Right forelimb (tissue), 1 donor: ENCODE data around the gene TMEM106C.

ENCODE experiments used
- DNase-seq: peaks from one replicate; pipeline ENCODE4 v3.0.0-alpha.2; 2018

The TMEM106C gene, protein sequence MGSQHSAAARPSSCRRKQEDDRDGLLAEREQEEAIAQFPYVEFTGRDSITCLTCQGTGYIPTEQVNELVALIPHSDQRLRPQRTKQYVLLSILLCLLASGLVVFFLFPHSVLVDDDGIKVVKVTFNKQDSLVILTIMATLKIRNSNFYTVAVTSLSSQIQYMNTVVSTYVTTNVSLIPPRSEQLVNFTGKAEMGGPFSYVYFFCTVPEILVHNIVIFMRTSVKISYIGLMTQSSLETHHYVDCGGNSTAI

DNA sequence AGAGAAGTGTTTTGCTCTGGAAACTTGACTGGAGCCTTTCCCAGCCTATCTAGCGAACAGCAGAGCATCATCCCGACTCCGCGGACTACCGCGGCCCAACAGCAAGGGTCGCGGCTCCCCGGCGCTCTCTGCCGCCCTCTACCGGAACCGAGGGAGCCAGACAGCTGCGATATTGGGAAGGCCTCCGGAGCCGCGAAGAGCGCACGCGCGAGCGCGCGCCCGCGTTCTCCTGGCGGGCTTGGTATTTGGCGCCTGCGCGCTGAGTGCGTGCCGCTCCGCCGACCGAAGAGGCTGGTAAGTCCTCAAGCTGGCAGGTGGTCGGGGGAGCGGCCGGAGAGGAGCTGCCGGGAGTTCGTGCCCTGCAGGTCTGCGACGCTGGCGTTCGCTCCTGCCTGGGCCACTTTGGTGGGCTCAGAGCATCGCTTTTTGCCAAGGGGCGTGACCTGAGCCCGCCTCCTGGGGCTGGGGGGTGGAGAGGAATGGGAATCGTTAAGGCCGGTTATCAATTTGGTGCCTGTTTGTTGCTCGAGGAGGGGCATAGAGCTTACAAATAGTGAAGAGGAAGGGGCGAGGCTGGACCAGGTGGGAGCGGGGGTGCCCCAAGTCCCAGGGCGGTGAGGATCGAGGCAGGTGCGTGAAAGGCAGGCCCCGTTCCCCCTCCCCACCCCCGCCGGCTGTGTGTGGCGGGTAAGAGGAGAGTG is at the start of gene TMEM106C:
TMEM106C (plus strand) TSS at position 257 of the 701 bp plus-strand sequence. CDS start 641 bp downstream, outside the sequence.
- DNase-seq: peak; percentile 97

DNA sequence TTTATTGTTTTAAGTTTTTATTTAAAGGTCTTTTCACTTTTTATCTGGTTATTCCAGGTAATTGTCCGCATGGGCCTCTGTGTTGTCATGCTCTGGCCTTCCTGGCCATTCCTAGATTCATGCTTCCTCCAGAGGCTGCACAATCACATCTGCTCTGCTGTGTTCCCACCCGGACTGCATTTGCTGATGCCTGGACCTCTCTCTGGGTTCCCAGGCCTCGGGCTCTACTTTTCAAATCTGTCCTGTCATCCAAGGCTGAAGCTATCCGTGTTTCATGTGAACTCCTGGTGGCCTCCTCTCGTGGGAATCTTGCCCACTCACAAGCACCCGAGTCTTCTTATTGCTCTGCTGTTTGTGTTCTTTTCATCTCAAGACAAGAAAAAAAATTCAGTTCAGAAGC is 42.5 kb upstream of the TMEM106C start:
- no peak for DNase-seq

DNA sequence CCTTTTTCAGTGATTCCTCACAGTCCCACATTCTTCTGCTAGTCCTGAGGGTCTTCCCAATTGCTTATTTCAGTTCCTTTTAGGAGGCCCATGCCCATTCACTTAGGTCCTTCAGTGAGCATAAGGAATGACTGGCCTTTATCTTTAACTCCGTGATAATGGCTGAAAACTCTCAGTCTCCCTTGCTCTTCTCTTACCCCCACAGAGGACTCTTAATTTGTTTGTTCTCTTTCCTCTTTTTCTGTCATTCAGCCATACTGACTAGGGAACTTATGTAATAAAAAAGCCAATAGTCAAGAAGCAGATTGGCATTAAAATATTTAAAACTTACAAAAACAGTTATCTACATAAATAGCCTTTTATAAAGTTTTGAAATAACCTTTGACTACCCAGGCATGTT is 41.5 kb upstream of the TMEM106C start:
- no peak for DNase-seq

DNA sequence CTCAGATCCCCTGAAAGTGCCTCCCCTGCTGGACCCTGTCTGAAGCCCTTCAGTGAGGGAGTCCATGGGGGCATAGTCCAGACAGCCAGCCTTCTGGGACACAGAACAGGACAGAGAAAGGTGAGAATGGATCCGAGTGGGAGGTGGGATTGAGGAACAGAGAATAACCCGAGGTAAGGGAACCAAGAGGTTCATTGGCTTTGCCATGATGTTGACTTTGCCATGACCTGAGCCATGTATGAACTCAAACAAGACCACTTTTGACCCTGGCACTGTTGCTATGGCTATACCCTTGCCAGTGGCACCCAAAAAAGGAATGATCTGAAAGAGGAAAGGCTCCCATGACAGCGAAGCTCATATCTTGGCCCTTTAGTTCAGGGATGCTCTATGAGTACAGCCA is 36.0 kb upstream of the TMEM106C start:
- DNase-seq: no peak

DNA sequence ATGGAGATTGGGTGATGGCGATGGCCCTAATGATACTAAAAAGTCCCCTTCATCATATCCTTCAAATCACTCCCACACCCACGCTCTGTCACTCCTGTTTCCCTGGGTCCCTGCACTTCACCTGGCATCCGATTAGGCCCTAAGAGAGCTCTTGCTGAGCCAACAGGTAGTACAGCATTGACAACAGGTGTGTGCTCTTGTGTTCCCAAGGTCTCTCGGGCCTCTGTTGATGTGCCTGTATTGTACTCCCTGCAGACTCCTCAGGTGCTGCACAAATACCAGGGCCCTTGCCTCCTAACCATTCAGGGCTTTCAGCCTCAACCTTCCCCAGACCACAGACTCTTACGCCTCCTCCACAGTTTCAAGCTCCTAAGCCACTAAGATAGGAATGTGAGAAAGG is 32.8 kb upstream of the TMEM106C start:
- DNase-seq: no peak

DNA sequence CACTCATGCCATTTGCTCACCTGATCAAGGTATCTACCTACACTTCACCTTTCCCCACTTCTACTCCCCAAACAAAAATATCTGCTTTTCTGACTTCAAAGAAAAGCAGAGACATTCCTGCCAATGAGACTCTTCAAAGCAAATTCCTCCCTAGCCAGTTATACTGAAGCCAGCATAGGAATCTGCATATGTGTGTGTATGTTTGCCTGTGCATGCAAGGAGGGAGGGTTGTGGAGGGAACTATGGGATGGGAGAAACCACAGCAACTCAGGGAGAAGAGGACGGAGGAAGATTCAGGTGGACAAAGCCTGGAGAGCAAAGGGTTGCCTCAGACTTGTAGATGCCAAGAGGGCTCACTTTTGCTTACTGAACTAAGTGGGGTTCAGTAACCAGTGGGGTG is 32.2 kb upstream of the TMEM106C start:
- DNase-seq: no peak

DNA sequence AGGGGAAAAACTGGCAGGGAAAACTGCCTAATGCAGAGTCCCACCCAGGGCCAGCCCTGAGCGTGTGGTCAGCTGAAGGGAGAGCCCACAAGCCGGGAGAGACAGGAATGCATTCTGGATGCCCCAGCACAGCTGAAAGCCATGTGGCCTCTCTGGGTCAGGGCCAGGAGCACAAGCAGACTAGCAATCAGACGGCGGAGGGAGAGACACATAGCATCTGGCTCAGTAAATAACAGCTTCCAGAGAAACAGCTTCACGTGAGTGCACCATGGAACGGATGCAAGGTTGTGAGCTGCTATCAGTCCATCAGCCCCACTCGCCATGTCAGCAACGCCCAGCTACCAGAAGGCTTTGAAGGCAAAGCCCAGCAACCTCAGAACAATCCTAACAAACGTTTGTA is 28.2 kb upstream of the TMEM106C start:
- peak; percentile 79 for DNase-seq

DNA sequence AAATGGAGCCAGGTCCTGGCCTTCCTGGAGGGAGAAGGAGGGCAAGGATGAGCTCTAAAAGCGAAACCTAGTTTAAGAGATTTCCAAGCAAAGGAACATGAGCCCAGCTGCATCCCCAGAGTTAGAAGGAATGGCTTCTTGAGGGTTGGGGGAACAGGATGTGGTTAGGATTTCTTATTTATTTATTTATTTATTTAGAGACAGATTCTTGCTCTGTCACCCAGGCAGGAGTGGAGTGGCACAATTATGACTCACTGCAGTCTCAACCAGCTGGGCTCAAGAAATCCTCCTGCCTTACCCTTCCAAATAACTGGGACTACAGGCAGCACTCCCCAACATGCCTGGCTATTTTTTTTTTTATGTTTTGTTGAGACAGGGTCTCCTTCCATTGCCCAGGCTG is 25.3 kb upstream of the TMEM106C start:
- no peak for DNase-seq

DNA sequence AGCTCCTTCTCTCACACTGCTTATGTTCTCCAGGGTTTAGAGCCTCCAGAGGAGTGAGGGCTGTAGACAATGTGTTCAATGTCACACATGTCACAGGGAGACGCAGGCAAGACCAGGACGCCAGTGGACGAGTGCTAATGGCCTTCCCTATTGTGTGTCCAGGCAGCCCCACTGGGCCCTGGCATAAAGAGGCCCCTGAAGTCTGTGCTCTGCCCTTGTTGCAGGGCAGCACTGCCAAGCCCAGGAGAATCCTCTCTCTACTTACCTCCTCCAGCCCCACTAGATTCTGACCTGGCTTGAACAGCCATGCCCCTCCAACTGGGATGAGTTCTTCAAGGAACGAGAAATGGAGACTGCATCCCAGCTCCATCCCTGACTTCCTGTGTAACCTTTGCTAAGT is 24.8 kb upstream of the TMEM106C start:
- no peak for DNase-seq

DNA sequence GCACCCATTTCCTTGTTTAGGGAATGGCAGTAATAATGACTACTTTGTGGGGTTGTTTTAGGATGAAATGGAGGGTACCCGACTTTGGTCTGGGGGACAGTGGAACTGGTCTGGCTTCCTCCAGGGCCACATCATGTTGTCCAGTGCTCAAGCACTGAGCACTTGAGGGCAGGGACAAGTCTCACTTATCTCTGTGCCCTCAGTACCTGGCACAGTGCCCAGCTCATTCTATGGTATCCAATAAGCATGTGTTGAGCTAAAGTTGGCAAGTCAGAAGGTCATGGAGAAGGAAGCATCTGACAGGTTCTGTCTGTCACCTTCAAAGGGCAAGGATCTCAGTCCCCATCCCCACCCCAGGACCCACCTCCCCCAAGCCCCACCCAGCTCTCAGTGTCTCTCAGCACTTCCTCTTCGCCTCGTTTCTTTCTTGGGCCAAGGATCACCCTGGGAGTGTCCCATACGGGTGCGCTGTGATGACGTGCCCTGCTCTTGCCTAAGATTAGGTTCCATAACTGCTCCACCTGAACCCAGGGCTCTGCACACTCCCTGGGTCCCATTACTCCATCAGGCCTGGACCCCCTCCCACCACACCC is 24.3 kb upstream of the TMEM106C start:
- DNase-seq: no peak

DNA sequence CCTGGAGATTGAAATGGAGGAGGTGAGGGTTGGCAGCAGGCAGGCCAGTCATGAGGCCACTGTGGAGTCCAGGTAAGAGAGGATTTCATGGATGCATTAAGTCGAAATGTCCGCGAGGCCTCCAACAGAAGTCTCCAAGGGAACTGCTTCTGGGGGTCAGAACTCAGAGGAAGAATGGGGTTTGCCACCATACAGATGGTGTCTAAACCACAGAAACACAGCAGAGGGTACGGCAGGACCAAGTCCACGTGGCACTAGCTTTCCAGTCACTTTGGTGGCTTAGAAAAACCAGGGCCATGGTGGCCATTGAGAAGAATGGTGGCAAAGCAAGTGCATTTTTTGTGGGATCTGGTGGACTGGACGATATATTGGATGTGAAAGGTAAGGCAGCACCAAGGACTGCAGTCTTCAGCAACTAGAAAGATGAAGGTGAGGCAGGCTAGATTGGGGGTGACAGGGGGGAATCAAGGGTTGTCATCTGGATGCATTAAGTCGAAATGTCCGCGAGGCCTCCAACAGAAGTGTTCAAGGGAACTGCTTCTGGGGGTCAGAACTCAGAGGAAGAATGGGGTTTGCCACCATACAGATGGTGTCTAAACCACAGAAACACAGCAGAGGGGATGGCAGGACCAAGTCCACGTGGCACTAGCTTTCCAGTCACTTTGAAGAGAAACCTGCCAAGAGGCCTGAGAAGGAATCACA is 22.5 kb upstream of the TMEM106C start:
- no peak for DNase-seq

DNA sequence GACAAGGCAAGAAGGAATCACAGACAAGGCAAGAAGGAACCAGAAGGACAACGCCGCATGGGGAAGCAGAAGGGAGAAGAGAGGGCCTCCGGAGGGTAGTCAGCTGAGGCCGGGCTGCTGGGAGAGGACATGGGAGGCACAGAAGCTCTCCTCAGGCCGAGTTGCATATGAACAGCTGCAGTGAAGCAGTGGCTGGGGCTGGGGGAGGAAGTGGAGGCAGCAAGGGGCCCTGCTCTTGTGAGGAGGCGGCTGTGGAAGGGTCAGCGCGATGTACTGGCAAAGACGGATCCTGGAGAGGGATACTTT is 22.0 kb upstream of the TMEM106C start:
- DNase-seq: no peak

DNA sequence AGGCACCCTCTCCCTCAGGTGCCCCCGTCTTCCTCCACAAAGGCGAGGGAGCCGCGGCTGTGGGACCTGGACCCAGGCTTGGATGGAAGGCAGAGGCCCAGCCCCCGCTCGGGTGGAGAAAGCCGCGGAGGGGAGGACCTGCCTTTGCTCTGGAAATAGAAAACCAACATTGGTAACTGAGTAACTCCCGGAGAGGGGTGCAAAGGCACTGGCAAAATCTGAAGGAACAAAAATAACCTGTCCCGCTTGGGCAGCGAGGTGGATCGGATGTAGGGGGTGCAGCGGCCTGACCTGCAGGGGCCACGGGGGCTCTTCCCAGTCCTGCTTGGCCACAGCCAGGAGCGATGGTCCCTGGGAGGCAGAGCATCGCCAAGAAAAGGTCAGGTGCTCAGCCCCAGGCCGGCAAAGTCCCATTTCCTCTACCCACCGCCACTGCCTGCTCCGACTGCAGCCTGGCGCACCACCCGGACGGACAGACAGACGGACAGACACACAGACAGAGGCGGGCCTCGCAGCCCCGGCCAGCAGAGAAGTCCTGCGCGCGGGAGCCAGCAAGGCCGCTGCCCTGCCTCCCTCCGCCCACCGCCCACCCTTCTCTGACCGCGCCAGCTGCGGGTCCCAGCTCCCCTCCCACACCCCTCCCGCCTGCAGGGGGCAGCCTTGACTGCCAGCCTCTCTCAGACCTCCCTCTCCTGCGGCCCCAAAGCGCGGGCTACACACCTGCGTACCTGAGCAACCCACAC is 21.4 kb upstream of the TMEM106C start:
- no peak for DNase-seq

DNA sequence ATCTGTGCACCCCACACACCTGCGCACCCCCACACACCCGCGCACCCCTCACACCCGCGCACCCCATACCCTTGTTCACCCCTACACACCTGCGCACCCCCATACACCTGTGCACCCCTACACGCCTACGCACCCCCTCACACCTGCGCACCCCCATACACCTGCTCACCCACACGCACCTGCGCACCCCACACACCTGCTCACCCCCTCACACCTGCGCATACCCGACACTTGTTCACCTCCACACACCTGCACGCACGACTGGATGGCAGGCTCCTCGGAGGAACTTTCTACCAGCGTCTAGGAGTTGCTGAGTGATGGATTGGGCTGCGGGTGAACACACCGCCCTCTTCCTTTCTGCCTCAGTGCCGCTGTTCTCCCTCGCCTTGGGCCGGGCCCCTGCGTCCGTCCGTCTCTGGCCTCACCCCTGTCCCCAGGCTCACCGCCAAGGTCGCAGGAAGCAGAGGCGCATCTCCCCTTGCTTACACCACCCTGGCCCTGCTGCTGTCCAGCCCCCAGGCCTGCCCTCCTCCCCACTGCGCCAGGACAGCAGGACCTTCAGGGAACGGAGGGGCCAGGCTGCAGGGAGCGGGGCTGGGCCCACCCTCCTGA is 20.7 kb upstream of the TMEM106C start:
- DNase-seq: no peak

DNA sequence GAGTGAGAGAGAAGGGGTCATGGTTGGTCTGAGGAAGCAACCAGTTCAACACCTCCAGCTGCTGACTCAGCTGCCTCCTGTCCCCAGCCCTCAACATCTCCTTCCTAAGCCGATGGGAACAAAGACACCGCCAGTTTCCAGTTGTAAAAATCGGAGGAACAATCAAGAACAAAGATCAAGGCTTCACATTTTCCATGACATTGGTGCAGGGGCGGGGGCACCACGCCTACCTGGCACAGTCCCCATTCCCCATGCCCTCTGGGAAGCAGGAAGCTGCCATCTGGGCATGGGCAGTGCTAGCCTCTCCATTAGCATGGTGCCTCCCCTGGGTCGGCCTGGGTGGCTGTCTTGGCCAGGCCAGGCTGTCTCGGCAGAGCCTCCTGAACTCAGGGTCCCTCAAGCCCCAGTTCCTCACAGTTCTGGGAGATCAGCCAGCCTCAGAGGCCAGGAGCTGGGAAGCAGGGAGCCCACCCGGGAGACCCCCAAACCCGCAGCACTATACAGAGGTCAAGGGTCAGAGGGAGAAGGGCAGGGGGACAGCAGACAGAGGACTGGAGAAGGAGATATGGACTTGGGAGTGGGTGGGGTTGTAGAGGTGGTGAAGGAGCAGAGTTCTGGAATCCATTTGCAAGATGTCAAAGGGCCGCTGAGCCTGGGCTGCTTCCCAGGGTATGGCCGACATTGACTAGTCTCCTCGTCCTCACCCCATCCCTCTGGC is 19.6 kb upstream of the TMEM106C start:
- no peak for DNase-seq

DNA sequence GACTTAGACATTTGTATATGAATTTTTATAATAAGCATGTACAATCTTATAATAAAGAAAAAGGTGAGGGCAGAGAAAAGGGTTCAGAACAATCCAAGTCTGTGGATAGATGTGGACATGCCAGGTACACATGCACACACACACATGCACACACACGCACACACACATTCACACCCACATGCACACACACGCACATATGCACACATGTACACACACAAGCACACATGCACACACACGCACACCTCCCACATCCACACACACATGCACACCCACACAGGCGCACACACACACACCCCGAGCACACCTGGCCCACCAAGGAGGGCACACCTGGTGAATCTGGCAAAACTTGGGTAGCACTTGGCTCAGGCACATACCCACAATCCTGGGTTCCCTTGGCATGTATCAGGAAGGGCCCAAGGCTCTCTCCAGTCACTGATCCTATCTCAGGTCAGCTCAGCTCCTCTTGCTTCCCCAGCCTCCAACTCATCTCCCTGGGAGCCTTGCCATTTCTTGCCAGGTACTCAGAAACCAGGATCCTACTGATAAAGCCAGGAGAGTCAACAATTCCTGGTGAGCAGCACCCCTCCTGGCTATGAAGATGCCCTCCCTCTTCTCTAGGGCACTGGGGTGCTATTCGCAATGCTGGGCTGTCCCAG is 18.6 kb upstream of the TMEM106C start:
- DNase-seq: no peak

DNA sequence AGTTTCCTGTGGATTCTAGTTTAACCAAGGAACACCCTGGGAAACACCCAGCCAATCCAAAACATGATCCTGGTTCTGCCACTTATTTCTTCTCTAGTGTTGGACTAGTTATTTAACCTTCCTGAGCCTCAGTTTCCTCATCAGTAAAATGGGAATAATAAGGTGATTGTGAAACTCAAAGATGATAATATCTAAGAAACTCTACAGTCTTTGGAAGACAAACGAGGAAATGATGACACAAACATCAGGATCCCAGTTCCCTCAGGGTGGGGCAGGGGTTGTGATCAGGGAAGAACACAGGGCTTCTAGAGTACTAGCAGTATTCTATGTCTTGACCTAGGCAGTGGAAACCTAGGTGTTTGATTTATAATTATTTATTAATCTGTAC is 18.1 kb upstream of the TMEM106C start:
- DNase-seq: no peak

DNA sequence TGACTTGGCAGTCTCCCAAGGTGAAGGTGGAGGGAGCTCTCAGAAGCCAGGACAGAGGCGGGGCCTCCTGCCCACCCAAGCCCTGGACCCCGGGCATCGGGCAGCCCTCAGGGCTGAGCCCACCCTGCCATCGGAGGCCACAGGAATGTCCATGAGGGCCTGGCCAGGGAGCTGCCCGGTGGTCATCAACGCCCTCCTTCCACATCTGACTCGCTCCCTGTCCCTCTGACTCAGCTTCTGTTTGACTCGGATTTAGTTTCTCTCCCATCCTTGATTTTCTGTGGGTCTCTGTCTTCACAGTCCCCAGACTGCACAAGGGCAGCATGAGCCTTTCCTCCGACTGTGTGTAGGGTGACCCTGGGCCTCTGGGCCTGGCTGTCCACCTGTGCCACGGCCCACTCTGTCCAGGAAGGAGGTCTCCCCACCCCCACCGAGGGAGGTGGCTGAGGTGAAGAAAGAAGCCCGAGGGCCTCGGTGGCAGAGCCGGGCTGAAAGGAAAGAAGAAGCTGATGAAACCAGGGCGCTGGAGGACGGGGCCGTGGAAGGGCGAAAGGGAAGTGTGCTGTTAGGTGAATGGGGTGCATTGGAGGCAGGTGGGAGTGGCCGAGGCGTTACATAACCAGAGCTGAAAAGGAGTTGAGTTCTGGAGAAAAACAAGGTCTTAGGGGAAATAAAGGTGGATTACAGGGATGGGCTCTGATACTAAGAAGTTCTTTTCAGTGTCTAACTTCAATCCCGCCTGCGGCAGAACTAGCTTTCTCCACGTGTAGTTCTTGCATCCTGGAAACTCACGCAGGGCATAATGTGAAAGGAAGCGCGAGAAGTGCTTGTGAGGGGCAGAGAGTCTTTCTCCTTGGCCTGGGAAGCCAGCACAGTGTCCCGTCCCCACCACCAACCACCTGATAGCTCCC is 16.7 kb upstream of the TMEM106C start:
- DNase-seq: no peak

DNA sequence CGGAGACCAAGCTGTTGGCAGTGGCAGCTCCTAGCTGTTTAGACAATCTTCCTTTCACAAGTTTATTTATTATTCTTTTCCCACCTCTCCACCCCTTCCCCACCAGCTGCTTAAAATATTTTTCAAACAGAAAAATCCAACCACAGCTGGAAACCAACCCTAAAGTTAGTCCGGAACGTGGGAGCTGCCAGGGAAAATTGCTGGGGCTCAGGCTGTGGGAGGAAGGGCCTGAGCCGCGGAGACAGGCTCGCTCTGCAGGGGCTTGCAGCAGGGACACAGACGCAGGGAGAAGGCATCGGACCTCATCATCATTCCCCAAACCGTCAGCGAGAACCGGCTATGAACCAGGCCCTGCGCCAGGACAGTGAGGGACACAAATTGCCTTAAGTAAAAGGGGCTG is 16.1 kb upstream of the TMEM106C start:
- DNase-seq: no peak
